Mesodermal cell (in vitro differentiated cells): ENCODE measurements around the gene NOL4L.

ENCODE experiments used
- H3K27ac ChIP-seq: 2 replicates; pipeline ENCODE4 v1.7.0; 2013; ENCODE audit warnings: mild to moderate bottlenecking, low read depth, low read length, moderate library complexity; ENCODE audit not compliant: severe bottlenecking
- H3K36me3 ChIP-seq: 2 replicates; pipeline ENCODE4 v1.7.1; 2013; ENCODE audit warnings: mild to moderate bottlenecking, low read length, moderate library complexity; ENCODE audit not compliant: control insufficient read depth, insufficient read depth
- H3K4me1 ChIP-seq: one replicate; pipeline ENCODE4 v1.7.1; 2013; ENCODE audit warnings: mild to moderate bottlenecking, low read length; ENCODE audit not compliant: insufficient read depth, control insufficient read depth, poor library complexity, severe bottlenecking
- H3K4me3 ChIP-seq: 2 replicates; pipeline ENCODE4 v1.7.0; 2013; ENCODE audit warnings: low read length, control low read depth, mild to moderate bottlenecking; ENCODE audit not compliant: insufficient read depth, poor library complexity, severe bottlenecking; ENCODE audit errors: extremely low read depth
- H3K9me3 ChIP-seq: 2 replicates; pipeline ENCODE4 v1.7.1; 2013; ENCODE audit warnings: mild to moderate bottlenecking, low read length, moderate library complexity; ENCODE audit not compliant: control insufficient read depth
- WGBS, 2 experiments: methylation state at CpG; one replicate each; pipeline ENCODE4 v1.1.5; 2013; ENCODE audit warnings: missing lambda C conversion rate in 2 of 2; ENCODE audit not compliant: insufficient coverage in 2 of 2; 5-methylcytosine and 5-hydroxymethylcytosine counted together

Gene NOL4L

GRCh38 chr20:32528171-32528891 is 56.8 kb downstream of the NOL4L start:
- peaks cover 12% of the 10 kb centered on the region for H3K4me1 ChIP-seq
- no peaks in the 10 kb centered on the region for H3K9me3 ChIP-seq
- peak overlapping the region; percentile 23 for H3K27ac ChIP-seq
- H3K4me3 ChIP-seq = no peak overlapping the region
- no peaks in the 10 kb centered on the region for H3K36me3 ChIP-seq
- 58 to 63% methylated on average over 22 of the region's 27 CpGs for WGBS, 2 experiments

- H3K36me3 ChIP-seq = no peaks in the 10 kb centered on the region
- H3K4me1 ChIP-seq = peaks cover 18% of the 10 kb centered on the region
- H3K9me3 ChIP-seq = no peaks in the 10 kb centered on the region
- H3K27ac ChIP-seq = no peak overlapping the region
- WGBS, 2 experiments = 67 to 77% methylated on average over 14 to 20 of the region's 24 CpGs
- no peak overlapping the region for H3K4me3 ChIP-seq
Observed at GRCh38 chr20:32527447-32528055, 57.6 kb downstream of the NOL4L start.

GRCh38 chr20:32527052-32527446 is 58.1 kb downstream of the NOL4L start:
- no peak overlapping the region for H3K27ac ChIP-seq

GRCh38 chr20:32526541-32526940 is 58.6 kb downstream of the NOL4L start:
- H3K36me3 ChIP-seq = no peaks in the 10 kb centered on the region
- H3K9me3 ChIP-seq = no peaks in the 10 kb centered on the region
- 86 to 87% methylated on average over 3 to 4 of the region's 4 CpGs for WGBS, 2 experiments
- H3K4me1 ChIP-seq = peaks cover 18% of the 10 kb centered on the region
- no peak overlapping the region for H3K4me3 ChIP-seq
- H3K27ac ChIP-seq = no peak overlapping the region

More at GRCh38 chr20:32527052-32527446, 58.1 kb downstream of the NOL4L start:
- WGBS, 2 experiments = 87 to 95% methylated on average over 5 of the region's 5 CpGs
- Histone ChIP-seq H3K4me1 (peaks cover 18% of the 10 kb centered on the region), H3K9me3 (no peaks in the 10 kb centered on the region), H3K4me3 (no peak overlapping the region), H3K36me3 (no peaks in the 10 kb centered on the region)

GRCh38 chr20:32526125-32526524 is 59.0 kb downstream of the NOL4L start:
- Histone ChIP-seq H3K4me3 (no peak overlapping the region), H3K4me1 (peaks cover 18% of the 10 kb centered on the region), H3K36me3 (no peaks in the 10 kb centered on the region), H3K27ac (no peak overlapping the region), H3K9me3 (no peaks in the 10 kb centered on the region)
- WGBS, 2 experiments = 100% methylated on average over 1 to 2 of the region's 4 CpGs

- no peaks in the 10 kb centered on the region for H3K9me3 ChIP-seq
- no peak overlapping the region for H3K4me3 ChIP-seq
- H3K36me3 ChIP-seq = no peaks in the 10 kb centered on the region
- H3K4me1 ChIP-seq = peaks cover 18% of the 10 kb centered on the region
- WGBS, 2 experiments = 92 to 95% methylated on average over 12 of the region's 13 CpGs
- H3K27ac ChIP-seq = no peak overlapping the region
Observed at GRCh38 chr20:32524829-32525501, 60.2 kb downstream of the NOL4L start.

GRCh38 chr20:32523613-32524213 is 61.4 kb downstream of the NOL4L start:
- Histone ChIP-seq H3K27ac (no peak overlapping the region), H3K36me3 (no peaks in the 10 kb centered on the region)
- 69 to 74% methylated on average over 6 to 7 of the region's 7 CpGs for WGBS, 2 experiments

GRCh38 chr20:32522776-32523612 is 62.1 kb downstream of the NOL4L start:
- no peaks in the 10 kb centered on the region for H3K9me3 ChIP-seq
- no peaks in the 10 kb centered on the region for H3K36me3 ChIP-seq
- H3K4me3 ChIP-seq = no peak overlapping the region
- 77 to 87% methylated on average over 6 to 8 of the region's 8 CpGs for WGBS, 2 experiments
- H3K27ac ChIP-seq = no peak overlapping the region
- peaks cover 20% of the 10 kb centered on the region for H3K4me1 ChIP-seq

More at GRCh38 chr20:32523613-32524213, 61.4 kb downstream of the NOL4L start:
- Histone ChIP-seq H3K4me1 (peaks cover 18% of the 10 kb centered on the region), H3K9me3 (no peaks in the 10 kb centered on the region), H3K4me3 (no peak overlapping the region)

GRCh38 chr20:32522526-32522775 is 62.7 kb downstream of the NOL4L start:
- H3K4me3 ChIP-seq = no peak overlapping the region
- WGBS, 2 experiments = 85 to 97% methylated on average over 3 of the region's 3 CpGs
- no peaks in the 10 kb centered on the region for H3K36me3 ChIP-seq
- H3K4me1 ChIP-seq = peaks cover 25% of the 10 kb centered on the region
- H3K9me3 ChIP-seq = no peaks in the 10 kb centered on the region
- H3K27ac ChIP-seq = no peak overlapping the region

GRCh38 chr20:32521780-32522525 is 63.2 kb downstream of the NOL4L start:
- Histone ChIP-seq H3K4me1 (peaks cover 30% of the 10 kb centered on the region), H3K4me3 (no peak overlapping the region), H3K9me3 (no peaks in the 10 kb centered on the region), H3K27ac (no peak overlapping the region), H3K36me3 (no peaks in the 10 kb centered on the region)
- WGBS, 2 experiments = 7 to 12% methylated on average over 9 to 13 of the region's 15 CpGs
